ENCODE data around the gene ZNF653. TPM values are rescaled to one million over a fixed set of nuclear protein-coding genes. Genes with fewer than 3 reads are reported as not detected.

The ZNF653 gene
- total RNA-seq, 1 donor from 2014 or later, result 14.1 TPM

DNA sequence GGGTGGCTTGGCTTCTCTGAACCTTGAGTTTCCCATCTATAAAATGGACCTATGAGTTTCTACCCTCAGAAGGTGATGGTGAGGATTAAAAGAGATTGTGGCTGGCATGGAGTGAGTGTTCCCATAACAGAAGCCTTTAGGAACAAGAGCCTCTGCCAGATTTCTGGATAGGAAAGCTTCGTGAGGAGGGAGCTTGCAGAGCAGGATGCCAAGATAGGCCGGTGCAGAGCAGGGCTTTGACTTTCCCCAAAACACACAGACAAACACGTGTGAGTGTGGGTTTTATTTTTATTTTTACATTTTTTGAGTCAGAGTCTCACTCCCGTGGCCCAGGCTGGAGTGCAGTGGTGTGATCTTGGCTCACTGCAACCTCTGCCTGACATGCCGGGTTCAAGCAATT, 29.3 kb upstream of the ZNF653 start:
- H3K4me3 Mint-ChIP-seq, result no peak overlapping the region
- peaks cover 23% of the 10 kb centered on the region for H3K4me1 Mint-ChIP-seq
- TF ChIP-seq, protein P1, sequence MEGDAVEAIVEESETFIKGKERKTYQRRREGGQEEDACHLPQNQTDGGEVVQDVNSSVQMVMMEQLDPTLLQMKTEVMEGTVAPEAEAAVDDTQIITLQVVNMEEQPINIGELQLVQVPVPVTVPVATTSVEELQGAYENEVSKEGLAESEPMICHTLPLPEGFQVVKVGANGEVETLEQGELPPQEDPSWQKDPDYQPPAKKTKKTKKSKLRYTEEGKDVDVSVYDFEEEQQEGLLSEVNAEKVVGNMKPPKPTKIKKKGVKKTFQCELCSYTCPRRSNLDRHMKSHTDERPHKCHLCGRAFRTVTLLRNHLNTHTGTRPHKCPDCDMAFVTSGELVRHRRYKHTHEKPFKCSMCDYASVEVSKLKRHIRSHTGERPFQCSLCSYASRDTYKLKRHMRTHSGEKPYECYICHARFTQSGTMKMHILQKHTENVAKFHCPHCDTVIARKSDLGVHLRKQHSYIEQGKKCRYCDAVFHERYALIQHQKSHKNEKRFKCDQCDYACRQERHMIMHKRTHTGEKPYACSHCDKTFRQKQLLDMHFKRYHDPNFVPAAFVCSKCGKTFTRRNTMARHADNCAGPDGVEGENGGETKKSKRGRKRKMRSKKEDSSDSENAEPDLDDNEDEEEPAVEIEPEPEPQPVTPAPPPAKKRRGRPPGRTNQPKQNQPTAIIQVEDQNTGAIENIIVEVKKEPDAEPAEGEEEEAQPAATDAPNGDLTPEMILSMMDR (IDR thresholded peaks at IDR 0.05), result no peak
- H3K36me3 Mint-ChIP-seq (ENCODE audit: low read depth), result no peaks in the 10 kb centered on the region
- no peak for ATAC-seq (ENCODE audit: low read depth)
- ChIA-PET POLR2A (no interaction called here), CTCF (interaction anchor here (1.1 to 1.9 kb wide), 2 partner anchors 52 to 165 kb away, joined by 3 to 21 read pairs; no protein-coding TSS in a partner anchor)
- DNase-seq, result no peak
- H3K9me3 Mint-ChIP-seq, result no peaks in the 10 kb centered on the region
- peak overlapping the region; percentile 65 for H3K27ac Mint-ChIP-seq
- H3K27me3 Mint-ChIP-seq, result peaks cover 10% of the 10 kb centered on the region
- intact Hi-C loops (cut with micrococcal nuclease), result no loop called here

DNA sequence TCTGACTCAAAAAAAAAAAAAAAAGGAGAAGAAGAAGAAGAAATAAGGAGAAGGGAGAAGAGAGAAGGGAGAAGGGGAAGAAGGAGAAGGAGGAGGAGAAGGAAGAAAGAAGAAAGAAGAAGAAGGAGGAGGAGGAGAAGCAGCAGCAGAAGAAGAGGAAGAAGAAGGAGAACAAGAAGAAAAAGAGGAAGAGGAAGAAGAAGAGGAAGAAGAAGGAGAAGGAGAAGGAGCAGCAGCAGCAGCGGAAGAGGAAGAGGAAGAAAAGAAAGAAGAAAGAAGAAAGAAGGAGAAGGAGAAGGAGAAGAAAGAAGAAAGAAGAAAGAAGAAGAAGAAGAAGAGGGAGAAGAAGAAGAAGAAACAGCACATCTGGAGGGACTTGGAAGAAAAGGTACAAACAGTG, 28.9 kb upstream of the ZNF653 start:
- DNase-seq (no peak), ATAC-seq (ENCODE audit: low read depth) (no peak)
- TF ChIP-seq, protein P1 (IDR thresholded peaks at IDR 0.05), result no peak
- POLR2A ChIA-PET, result interaction anchor here (0.7 kb wide), 1 partner anchor 11 kb away, joined by 6 read pairs; no protein-coding TSS in a partner anchor
- no peak overlapping the region for H3K4me3 Mint-ChIP-seq
- CTCF ChIA-PET, result interaction anchor here (0.7 kb wide), 1 partner anchor 290 kb away, joined by 3 read pairs; no protein-coding TSS in a partner anchor
- intact Hi-C loops (cut with micrococcal nuclease), result no loop called here
- H3K4me1 Mint-ChIP-seq, result peaks cover 23% of the 10 kb centered on the region
- H3K36me3 Mint-ChIP-seq (ENCODE audit: low read depth), result no peaks in the 10 kb centered on the region
- H3K27me3 Mint-ChIP-seq, result peaks cover 10% of the 10 kb centered on the region
- H3K9me3 Mint-ChIP-seq, result no peaks in the 10 kb centered on the region
- peak overlapping the region; percentile 65 for H3K27ac Mint-ChIP-seq

DNA sequence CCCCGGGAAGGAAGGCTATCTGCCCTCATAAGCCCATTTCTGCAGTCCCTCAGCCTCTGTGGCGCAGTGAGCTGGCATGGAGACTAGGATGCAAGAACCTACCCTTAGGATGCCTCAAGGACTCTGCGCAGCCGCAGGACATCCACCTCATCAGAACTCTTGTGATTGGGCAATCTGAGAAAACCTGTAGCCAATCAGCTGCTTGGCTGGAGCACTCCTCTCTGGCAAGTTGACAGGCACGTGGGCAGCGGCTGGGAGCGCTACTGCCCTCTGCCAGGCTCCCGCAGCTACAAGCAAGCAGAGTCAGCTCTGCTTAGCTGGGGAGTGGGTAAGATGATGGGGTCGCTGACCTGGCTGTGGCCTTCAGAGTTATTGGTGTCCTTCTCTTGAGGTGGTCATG, 24.8 kb upstream of the ZNF653 start:
- ATAC-seq (ENCODE audit: low read depth) (no peak), DNase-seq (no peak)
- TF ChIP-seq, protein P1 (IDR thresholded peaks at IDR 0.05), result no peak
- Mint-ChIP-seq H3K4me3 (peak overlapping the region; percentile 11), H3K27me3 (no peaks in the 10 kb centered on the region), H3K36me3 (ENCODE audit: low read depth) (peaks cover 11% of the 10 kb centered on the region), H3K4me1 (peaks cover 25% of the 10 kb centered on the region), H3K9me3 (no peaks in the 10 kb centered on the region), H3K27ac (no peak overlapping the region)
- CTCF ChIA-PET, result no interaction called here
- intact Hi-C loops (cut with micrococcal nuclease), result no loop called here
- POLR2A ChIA-PET, result interaction anchor here (0.6 kb wide), 1 partner anchor 53 kb away, joined by 4 read pairs; no protein-coding TSS in a partner anchor

DNA sequence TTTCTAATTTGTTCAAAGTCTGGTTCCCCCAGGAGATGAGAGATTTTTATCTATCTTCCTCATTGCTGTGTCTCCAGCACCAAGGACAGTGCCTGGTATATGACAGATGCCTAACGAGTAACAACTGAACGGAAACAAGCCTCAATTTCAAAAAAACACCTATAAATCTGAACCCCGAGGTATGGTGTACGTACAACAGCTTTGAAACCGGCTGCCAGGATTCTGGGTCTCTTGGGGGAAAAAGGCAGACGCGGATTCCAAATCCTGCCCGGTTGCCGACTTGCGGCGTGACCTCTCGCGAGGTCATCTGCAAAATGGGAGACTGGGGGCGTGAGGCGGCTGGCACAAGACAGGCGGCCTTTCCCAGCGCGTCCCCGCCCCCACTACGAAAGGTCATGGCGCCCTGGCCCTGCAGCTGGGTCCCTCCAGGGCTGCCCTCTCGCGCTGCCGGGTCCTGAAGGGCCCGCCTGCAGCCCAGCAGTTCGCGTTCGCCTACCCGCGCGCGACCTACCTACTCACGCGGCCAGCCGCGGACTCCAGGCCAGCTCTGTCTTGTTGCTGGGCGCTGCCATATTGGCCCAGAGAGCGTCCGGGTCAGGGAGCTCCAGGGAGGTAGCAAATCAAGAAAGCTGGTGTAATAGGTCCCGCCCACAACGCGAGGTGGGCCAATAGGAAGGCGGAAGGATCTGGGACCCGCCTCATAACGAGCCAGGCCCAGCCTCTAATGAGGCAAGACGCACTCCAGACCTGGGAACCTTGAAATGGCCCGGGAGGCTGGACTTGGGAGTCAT, 23.1 kb upstream of the ZNF653 start, which contains the start of gene ECSIT:
ECSIT (minus strand) TSS at position 584 of the 791 bp plus-strand sequence. CDS start 9,964 bp downstream, outside the sequence.
- H3K27ac Mint-ChIP-seq, result peak within 1 kb of the TSS; percentile 89
- ChIA-PET CTCF (interaction anchor here (1.3 kb wide), 1 partner anchor 153 kb away, joined by 4 read pairs; no protein-coding TSS in a partner anchor), POLR2A (interaction anchor here (0.6 to 2.3 kb wide), 13 partner anchors 19 to 154 kb away, joined by 3 to 20 read pairs (median 3); partner anchors contain the start of genes ELOF1, SWSAP1 and ZNF653)
- intact Hi-C loops (cut with micrococcal nuclease), result loop anchor here (1.0 to 2.0 kb wide), 4 partner anchors 23 to 93 kb away; partner anchors contain the start of genes ODAD3, PRKCSH, ZNF627 and ZNF653
- peaks cover 13% of the 10 kb centered on the region for H3K4me1 Mint-ChIP-seq
- DNase-seq, result peak; percentile 81
- no peaks in the 10 kb centered on the region for H3K27me3 Mint-ChIP-seq
- H3K9me3 Mint-ChIP-seq, result no peaks in the 10 kb centered on the region
- H3K36me3 Mint-ChIP-seq (ENCODE audit: low read depth), result peaks cover 12% of the 10 kb centered on the region
- ATAC-seq (ENCODE audit: low read depth), result peak; percentile 99
- TF ChIP-seq, protein P1 (IDR thresholded peaks at IDR 0.05), result no peak
- peak within 1 kb of the TSS; percentile 93 for H3K4me3 Mint-ChIP-seq

DNA sequence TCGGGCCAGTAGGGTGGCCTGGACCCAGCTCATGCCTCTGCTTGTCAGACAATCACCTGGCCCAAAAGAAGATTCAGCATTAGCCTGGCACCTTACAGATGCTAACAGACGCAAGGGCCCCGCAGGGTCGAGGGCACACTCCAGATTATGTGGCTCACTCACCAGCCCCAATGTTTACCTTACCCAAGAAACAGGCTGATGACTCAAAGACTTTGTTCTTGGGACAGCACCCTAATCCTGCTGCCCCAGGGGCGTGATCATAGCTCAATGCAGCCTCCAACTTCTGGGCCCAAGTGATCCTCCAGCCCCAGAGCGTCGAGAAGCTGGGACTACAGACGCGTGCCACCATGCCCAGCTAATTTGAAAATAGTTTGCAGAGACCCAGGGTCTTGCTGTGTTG, 13.5 kb upstream of the ZNF653 start:
- H3K4me1 Mint-ChIP-seq, result no peaks in the 10 kb centered on the region
- no peak overlapping the region for H3K4me3 Mint-ChIP-seq
- DNase-seq, result no peak
- no peak for ATAC-seq (ENCODE audit: low read depth)
- TF ChIP-seq, protein P1 (IDR thresholded peaks at IDR 0.05), result no peak
- no peak overlapping the region for H3K27ac Mint-ChIP-seq
- intact Hi-C loops (cut with micrococcal nuclease), result no loop called here
- CTCF ChIA-PET, result no interaction called here
- H3K27me3 Mint-ChIP-seq, result no peaks in the 10 kb centered on the region
- H3K9me3 Mint-ChIP-seq, result no peaks in the 10 kb centered on the region
- peaks cover 57% of the 10 kb centered on the region for H3K36me3 Mint-ChIP-seq (ENCODE audit: low read depth)
- POLR2A ChIA-PET, result interaction anchor here (0.6 kb wide), 1 partner anchor 1189 kb away, joined by 3 read pairs; no protein-coding TSS in a partner anchor
